Sigmoid colon (tissue), 4 donors: Measurements from ENCODE around the gene IL19.

Experiments
- CTCF ChIP-seq, 4 experiments: fragments of 450-650 bp in 3 of 4; fragments of 200-600 bp in 1 of 4; IDR thresholded peaks; one replicate each; pipeline ENCODE4 v1.5.1; 2016 to 2019; ENCODE audit warnings: antibody characterized with exemption in 4 of 4, mild to moderate bottlenecking in 3 of 4, moderate library complexity in 2 of 4
- EP300 ChIP-seq, 4 donors: sonication (generic); formaldehyde crosslinking; IDR thresholded peaks; one replicate each; pipeline ENCODE4 v1.6.1; 2017; ENCODE audit warnings: antibody characterized with exemption in 4 of 4
- POLR2A ChIP-seq, 2 donors: fragments of 450-650 bp; IDR thresholded peaks; one replicate each; pipeline ENCODE4 v1.6.1; 2016; ENCODE audit warnings: antibody characterized with exemption in 2 of 2, mild to moderate bottlenecking in 2 of 2, moderate library complexity in 2 of 2
- POLR2AphosphoS5 ChIP-seq, 4 donors: sonication (generic); formaldehyde crosslinking; IDR thresholded peaks; one replicate each; pipeline ENCODE4 v1.6.1; 2017; ENCODE audit warnings: antibody characterized with exemption in 4 of 4

GRCh38 chr1:206828765-206829164 lies 58.2 kb downstream of the IL19 start:
- TF ChIP-seq CTCF (IDR thresholded peaks at IDR 0.05) (no peak), POLR2AphosphoS5 (IDR thresholded peaks at IDR 0.05) (no peak), POLR2A (IDR thresholded peaks at IDR 0.05) (no peak), EP300 (IDR thresholded peaks at IDR 0.05) (no peak)
